RWPE2 (cell line): ENCODE data around the gene PCBP3.
A peak's percentile ranks its signal among the peaks of the same experiment; 100 is the strongest.
"Not testable (repeated sequence)": the region's sequence is repeated elsewhere in the genome, so short reads cannot be mapped to it uniquely, and the experiment has no call there.

ENCODE experiments used
- ATAC-seq: fragments of 200-7000 bp; cut with Tn5 transposase; 3 replicates; pipeline ENCODE4 v1.9.1; 2021; ENCODE audit warnings: low read depth
- DNase-seq: peaks from one replicate; pipeline ENCODE4 v3.0.0-alpha.2; 2020; ENCODE audit warnings: low spot score
- H3K27ac ChIP-seq: fragments of 450-650 bp; 2 replicates; pipeline ENCODE4 v1.5.1; 2017; ENCODE audit warnings: mild to moderate bottlenecking; ENCODE audit not compliant: poor library complexity, severe bottlenecking
- H3K27me3 ChIP-seq: fragments of 250-450 bp; sonication (Bioruptor Pico); 2 replicates; pipeline ENCODE4 v1.5.1; 2021; ENCODE audit warnings: mild to moderate bottlenecking, moderate library complexity; ENCODE audit not compliant: insufficient read depth, poor library complexity, severe bottlenecking
- H3K36me3 ChIP-seq: fragments of 250-450 bp; sonication (Bioruptor Pico); 2 replicates; pipeline ENCODE4 v1.5.1; 2020; ENCODE audit warnings: low read depth, mild to moderate bottlenecking, moderate library complexity
- H3K4me1 ChIP-seq: fragments of 250-450 bp; sonication (Bioruptor Pico); 2 replicates; pipeline ENCODE4 v1.5.1; 2021; ENCODE audit warnings: mild to moderate bottlenecking, moderate library complexity; ENCODE audit not compliant: insufficient read depth, poor library complexity, severe bottlenecking
- H3K4me3 ChIP-seq: fragments of 250-450 bp; sonication (Bioruptor Pico); 2 replicates; pipeline ENCODE4 v1.5.1; 2021; ENCODE audit warnings: mild to moderate bottlenecking, moderate library complexity; ENCODE audit not compliant: severe bottlenecking
- H3K9me3 ChIP-seq: fragments of 250-450 bp; sonication (Bioruptor Pico); 2 replicates; pipeline ENCODE4 v1.5.1; 2021; ENCODE audit warnings: mild to moderate bottlenecking, moderate library complexity; ENCODE audit not compliant: severe bottlenecking
- CTCF ChIP-seq: fragments of 450-650 bp; IDR thresholded peaks from one replicate; pipeline ENCODE4 v1.5.1; 2017; ENCODE audit warnings: mild to moderate bottlenecking, moderate library complexity; ENCODE audit not compliant: poor library complexity, severe bottlenecking

Gene PCBP3

GRCh38 chr21:45975020-45975666 is 331.6 kb downstream of the PCBP3 start:
- no peaks in the 10 kb centered on the region for H3K9me3 ChIP-seq
- no peak overlapping the region for H3K27ac ChIP-seq
- peaks cover 7% of the 10 kb centered on the region for H3K4me1 ChIP-seq
- no peak for ATAC-seq
- DNase-seq = peak; percentile 47
- H3K36me3 ChIP-seq = no peaks in the 10 kb centered on the region
- no peaks in the 10 kb centered on the region for H3K27me3 ChIP-seq
- TF ChIP-seq CTCF = no peak
- no peak overlapping the region for H3K4me3 ChIP-seq

- H3K4me3 ChIP-seq, H3K9me3 ChIP-seq, H3K27me3 ChIP-seq, DNase-seq, H3K27ac ChIP-seq, ATAC-seq, H3K4me1 ChIP-seq, H3K36me3 ChIP-seq: not testable (repeated sequence)
These were observed 332.3 kb downstream of the PCBP3 start for GRCh38 chr21:45975667-45976409.

GRCh38 chr21:45976701-45977311 is 333.3 kb downstream of the PCBP3 start:
- H3K4me1 ChIP-seq = peaks cover 7% of the 10 kb centered on the region
- H3K27me3 ChIP-seq = no peaks in the 10 kb centered on the region
- ATAC-seq (no peak), DNase-seq (no peak)
- H3K9me3 ChIP-seq = no peaks in the 10 kb centered on the region
- no peak overlapping the region for H3K27ac ChIP-seq
- H3K36me3 ChIP-seq = no peaks in the 10 kb centered on the region
- H3K4me3 ChIP-seq = no peak overlapping the region
- no peak for TF ChIP-seq CTCF

GRCh38 chr21:45977396-45977795 is 333.9 kb downstream of the PCBP3 start:
- DNase-seq (no peak), ATAC-seq (no peak)
- Histone ChIP-seq H3K4me1 (peaks cover 7% of the 10 kb centered on the region), H3K4me3 (no peak overlapping the region), H3K27ac (no peak overlapping the region), H3K9me3 (no peaks in the 10 kb centered on the region), H3K27me3 (no peaks in the 10 kb centered on the region), H3K36me3 (no peaks in the 10 kb centered on the region)
- TF ChIP-seq CTCF = no peak

- ATAC-seq = 0 out of 3 replicates have a peak, but pooled peaks have one; percentile 13
These were observed 335.7 kb downstream of the PCBP3 start for GRCh38 chr21:45979141-45979631.

More at GRCh38 chr21:45979141-45979631, 335.7 kb downstream of the PCBP3 start:
- Histone ChIP-seq H3K27me3 (no peaks in the 10 kb centered on the region), H3K36me3 (no peaks in the 10 kb centered on the region), H3K9me3 (no peaks in the 10 kb centered on the region), H3K4me3 (no peak overlapping the region), H3K4me1 (peaks cover 7% of the 10 kb centered on the region), H3K27ac (no peak overlapping the region)
- TF ChIP-seq CTCF = no peak
- peak; percentile 49 for DNase-seq
